Stimulated activated CD8-positive, alpha-beta memory T cell treated with anti-CD3 and anti-CD28 coated beads, Interleukin-7, amount 100 ng/mL, for 1 hour (primary cell): ENCODE data around the gene EIF2B5.
A peak's percentile ranks its signal among the peaks of the same experiment; 100 is the strongest.
"Not testable (repeated sequence)": the region's sequence is repeated elsewhere in the genome, so short reads cannot be mapped to it uniquely, and the experiment has no call there.

Experiments
- DNase-seq, 2 donors: peaks; one replicate each; pipeline ENCODE4 v3.0.0-alpha.2; 2020; ENCODE audit warnings: low read depth in 2 of 2

The EIF2B5 gene

DNA sequence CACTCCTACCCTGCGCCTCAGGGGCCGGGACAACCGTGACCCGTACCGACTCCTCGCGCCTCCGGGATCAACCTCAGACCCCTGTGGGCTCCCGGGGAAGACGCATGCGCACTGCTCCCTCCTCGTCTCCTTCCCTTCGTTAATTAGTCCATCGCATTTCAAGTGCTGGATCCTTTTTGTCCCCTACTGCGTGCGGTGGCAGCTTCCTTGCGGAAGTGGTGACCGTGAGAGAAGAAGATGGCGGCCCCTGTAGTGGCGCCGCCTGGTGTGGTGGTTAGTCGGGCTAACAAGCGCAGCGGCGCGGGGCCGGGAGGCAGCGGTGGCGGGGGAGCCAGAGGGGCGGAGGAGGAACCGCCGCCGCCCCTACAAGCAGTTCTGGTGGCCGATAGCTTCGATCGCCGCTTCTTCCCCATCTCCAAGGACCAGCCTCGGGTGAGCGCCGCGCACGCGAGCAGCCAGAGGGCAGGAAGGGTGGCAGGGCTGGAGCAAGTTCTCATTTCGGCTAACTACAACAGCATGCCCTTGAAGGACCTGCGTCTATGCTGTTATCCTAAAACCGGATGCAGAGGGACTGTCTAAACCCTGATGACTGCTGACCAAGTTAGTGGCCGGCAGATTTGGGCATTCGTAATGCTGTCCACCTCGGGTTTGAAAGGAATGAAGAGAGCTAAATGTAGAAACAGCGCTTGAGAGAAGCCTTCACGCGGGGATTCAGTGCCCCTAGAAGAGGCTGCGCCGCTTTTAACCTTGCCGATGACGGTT, at the start of gene EIF2B5:
Gene EIF2B5, plus strand, starts transcription at position 210 of the 762 bp plus-strand sequence. Its CDS starts 28 bp downstream, at position 238.
- DNase-seq, result peak; percentile 67 to 75

DNA sequence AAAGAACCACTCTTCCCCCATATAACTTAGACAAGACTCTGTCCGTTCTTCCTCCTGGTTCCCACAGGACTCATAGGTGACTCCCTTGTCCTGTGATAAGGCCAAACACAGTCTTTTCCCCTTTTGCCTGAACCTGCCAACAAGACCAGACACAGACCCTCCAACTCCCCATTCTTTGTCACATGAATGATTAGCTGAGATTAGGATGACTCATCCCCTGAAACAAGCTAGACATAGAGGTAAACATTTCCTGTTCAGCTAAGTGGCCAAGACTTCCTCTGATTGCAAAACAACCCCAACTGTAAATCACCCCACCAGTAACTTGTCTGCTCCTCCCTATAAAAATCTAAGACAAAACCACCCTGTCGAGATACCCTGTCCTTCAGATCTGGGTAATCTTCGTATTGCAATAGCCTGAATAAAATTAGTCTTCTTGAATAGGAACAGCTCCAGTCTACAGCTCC, 49.7 kb upstream of the EIF2B5 start:
- DNase-seq, result no peak

DNA sequence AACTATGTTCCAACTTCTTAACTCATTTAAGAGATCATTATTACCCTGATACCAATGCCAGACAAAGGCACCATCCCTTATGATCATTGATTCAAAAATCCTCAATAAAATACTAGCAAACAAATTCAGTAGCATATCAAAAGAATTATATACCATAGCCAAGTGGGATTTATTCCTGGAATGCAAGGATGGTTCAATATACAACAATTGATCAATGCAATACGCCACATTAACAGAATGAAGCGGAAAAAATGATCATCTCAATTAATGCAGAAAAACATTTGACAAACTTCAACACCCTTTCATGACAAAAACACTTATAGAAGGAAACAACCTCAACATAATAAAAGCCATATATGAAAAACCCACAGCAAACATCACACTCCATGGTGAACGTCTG, 43.0 kb upstream of the EIF2B5 start:
- no peak for DNase-seq

DNA sequence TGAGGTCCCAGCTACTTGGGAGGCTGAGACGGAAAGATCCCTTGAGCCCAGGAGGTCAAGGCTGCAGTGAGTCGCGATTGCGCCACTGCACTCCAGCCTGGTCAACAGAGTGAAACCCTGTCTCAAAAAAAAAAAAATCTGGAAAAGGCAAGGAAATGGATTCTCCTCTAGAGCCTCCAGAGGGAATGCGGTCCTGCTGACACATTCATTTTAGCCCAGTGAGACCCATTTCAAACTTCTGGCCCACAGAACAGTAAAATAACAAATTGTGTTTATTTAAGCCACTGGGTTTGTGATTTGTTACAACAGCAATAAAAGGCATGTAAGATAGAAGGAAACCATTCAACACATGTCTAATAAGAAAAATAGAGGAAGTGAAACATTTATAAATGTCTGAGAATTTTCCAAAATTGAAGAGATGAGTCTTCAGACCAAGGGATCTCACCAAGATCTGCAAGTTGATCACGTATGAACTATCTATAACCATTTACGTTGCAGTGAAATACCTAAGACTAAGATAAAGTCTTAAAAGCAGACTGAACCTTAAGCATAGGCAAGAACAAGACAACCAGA, 38.3 kb upstream of the EIF2B5 start, which contains the start of gene HTR3E:
Gene HTR3E, plus strand, starts transcription at position 254 of the 573 bp plus-strand sequence. CDS start 466 bp downstream, outside the sequence.
- no peak for DNase-seq

DNA sequence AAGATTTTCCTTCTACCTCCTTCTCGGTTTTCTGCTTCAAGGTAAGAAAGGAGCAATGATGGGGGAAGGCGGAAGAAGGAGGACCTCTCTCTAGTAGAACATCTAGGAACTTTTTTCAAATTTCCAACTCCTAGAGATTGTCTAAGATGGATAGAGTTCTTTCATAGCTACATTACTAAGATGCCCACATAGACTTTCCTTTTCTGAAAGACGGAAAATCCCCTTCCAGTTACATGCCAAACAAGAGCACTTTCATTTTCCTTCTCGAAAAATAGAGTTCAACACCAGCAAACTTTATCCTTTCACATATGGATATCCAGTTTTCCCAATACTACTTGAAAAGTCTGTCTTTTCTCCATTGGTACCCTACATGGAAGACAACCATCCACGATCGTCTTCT, 37.6 kb upstream of the EIF2B5 start:
- no peak for DNase-seq

DNA sequence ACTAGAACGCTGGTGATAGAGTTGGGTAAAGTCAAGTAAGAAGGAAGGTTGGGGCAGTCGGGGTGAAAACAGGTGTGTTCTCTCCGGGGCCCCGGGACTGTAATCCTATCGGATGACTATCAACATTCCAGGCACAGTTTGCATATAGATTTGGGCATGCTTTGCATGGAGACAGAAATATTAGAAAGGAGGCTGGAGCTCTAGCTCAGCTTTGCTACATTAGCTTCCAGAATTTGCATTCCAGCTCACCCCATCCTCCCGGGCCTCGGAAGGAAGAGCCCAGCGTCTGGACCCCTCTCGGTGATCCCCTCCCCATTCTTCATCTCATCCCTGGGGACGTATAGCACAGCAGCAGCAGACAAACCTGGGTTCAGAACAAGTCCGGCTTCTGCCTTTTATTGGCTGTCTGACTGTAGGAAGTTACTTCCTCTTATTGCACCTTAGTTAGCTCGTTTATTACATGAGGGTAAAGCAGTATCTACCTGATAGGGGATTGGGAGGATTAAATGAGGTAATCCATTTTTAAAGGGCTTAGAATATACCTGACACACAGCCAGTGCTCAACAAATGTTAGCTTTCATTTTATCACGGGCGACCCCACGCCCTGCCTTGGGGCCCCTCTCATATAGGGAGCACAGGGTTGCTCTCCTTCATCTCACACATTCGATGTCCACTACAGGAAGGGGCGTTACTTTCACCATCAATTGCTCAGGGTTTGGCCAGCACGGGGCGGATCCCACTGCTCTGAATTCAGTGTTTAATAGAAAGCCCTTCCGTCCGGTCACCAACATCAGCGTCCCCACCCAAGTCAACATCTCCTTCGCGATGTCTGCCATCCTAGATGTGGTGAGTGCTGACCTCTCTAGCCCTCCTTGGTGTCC, 35.1 kb upstream of the EIF2B5 start:
- no peak for DNase-seq

DNA sequence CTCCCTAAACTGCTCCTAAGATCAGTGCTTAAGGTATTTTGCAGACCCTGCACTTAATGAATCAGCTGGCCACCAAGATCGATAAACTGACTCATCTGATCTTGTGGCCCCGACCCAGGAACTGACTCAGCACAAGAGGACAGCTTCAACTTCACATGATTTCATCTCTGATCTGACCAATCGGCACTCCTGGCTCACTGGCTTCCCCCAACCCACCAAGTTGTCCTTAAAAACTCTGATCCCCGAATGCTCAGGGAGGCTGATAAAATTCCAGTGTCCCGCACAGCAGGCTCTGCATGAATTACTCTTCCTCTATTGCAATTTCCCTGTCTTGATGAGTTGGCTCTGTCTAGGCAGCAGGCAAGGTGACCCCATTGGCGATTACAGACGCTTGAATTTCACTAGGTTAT, 24.8 kb upstream of the EIF2B5 start:
- no peak for DNase-seq

DNA sequence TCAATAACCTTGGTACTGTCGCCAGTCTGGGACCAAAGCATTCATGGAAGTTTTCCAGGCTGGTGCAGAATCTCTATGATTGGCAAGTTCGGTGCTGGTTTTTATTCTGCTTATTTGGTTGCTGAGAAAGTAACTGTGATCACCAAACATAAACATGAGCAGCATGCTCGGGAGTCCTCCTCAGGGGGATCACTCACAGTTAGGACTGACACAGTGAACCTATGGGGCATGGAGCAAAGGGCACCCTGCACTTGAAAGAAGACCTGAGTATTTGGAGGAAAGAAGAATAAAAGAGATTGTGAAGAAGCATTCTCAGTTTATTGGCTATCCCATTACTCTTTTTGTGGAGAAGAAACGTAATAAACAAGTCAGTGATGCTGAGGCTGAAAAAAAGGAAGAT, 19.1 kb upstream of the EIF2B5 start:
- no peak for DNase-seq

DNA sequence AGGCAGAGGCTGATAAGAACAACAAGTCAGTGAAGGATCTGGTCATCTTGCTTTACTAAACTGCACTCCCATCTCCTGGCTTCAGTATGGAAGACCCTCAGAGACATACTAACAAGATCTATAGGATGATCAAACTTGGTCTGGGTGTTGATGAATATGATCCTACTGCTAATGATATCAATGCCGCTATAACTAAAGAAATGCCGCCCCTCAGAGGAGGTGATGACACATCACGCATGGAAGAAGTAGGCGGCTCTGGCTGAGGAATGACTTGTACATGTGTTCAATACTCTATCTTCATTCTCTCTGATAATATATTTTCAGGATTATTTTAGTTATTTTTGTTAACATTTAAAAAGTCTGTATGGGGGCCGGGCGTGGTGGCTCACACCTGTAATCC, 17.5 kb upstream of the EIF2B5 start:
- no peak for DNase-seq

DNA sequence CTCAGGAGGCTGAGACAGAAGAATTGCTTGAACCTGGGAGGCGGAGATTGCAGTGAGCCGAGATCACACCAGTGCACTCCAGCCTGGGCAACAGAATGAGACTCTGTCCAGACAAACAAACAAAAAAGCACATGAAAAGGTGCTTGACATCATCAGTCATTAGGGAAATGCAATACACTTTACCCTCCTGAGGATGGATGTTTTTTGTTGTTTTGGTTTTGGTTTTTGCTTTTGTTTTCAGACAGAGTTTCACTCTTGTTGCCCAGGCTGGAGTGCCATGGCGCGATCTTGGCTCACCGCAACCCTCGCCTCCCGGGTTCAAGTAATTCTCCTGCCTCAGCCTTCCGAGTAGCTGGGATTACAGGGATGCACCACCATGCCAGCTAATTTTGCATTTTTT, 14.1 kb upstream of the EIF2B5 start:
- not testable (repeated sequence) for DNase-seq

DNA sequence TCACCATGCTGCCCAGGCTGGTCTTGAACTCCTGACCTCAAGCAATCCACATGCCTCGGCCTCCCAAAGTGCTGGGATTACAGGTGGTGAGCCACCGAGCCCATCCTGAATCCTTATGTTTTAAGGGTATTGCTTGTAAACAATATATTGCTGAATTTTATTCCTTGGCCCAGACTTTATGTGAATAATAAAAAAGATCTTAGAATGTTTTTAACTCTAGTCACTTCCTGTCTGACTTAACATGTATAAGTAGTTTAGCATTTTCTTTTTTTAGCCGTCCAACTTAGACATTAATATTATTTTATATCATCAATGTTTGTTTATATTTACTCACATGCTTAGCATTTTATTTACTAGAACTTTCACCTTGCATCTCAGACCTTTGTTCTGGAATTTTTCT, 9.2 kb upstream of the EIF2B5 start:
- no peak for DNase-seq

DNA sequence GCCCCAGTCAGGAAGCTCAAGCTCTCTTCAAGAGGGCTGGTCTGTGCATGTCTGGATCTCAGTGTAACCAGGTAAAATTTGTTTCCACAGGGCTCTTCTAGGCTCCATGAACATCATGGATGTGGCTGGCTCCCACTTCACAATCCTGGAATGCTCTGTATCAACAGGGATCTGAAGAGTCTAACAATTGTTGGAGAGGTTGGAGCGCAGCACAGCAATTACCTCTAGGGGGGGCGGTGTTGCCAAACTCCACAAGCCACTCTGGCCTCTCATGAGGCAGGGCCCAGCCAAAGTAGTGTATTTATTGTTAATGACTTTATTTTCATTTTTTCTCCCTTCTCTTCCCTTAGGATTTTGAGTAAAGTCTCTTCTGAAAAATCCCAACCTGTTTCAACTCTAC, 6.1 kb upstream of the EIF2B5 start:
- DNase-seq, result no peak

DNA sequence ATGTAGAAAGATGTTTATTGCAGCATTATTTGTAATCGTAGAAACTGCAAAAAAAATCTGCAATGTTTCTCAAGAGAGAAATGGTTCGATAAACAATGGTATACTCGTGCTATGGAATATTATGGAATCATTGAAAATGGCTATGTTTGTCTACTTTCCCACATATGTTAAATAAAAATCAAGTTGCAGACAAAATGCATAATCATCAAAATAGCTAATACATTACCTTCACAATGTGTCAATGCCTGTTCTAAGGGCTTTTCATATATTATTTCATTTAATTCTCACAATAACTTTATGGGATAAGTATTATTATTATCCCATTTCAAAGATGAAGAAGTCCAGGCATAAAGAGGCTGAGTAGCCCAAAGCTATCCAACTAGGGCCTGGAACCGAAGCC, 2.2 kb upstream of the EIF2B5 start:
- DNase-seq, result no peak

DNA sequence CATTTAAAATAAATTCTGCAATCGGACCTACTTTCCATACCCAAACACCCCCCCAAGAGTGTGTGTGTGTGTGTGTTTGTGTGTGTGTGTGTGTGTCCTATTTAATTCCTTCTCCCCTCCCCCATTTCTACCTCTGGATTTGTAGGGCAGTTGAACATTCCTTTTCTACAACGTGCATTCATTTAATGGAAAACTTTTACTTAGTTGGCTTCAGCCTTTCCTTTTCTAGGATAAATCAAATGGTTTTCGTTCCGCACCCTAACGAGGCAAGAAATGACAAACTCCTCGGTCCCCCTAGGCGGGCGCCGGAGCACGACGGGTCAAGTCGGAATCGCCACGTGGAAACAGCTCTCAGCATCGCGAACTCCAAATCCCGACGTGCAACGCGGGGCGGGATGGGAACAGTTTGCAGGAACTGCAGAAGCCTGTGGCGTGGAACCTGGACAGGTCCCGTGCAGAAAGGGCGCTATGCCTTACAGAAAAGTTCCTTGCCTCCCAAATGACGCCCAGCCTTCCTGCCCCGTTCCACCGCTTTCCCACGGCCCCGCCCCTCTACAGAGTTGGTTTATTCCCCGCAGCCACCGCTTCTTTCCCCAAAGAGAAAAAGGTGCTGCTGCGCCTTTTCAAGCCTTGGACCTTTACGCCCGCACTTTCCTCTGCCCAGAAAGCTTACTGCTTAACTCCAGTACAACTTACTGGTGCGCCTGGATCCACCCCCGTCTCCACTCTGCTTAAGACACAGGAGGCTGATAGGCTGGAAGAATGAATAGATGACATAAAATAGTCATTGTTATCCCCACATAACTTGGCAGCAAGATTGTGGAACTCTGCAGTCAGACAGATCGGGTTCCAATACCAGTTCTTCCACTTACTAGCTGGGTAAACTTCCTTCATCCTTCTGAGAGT, 1.1 kb upstream of the EIF2B5 start:
- DNase-seq, result no peak

DNA sequence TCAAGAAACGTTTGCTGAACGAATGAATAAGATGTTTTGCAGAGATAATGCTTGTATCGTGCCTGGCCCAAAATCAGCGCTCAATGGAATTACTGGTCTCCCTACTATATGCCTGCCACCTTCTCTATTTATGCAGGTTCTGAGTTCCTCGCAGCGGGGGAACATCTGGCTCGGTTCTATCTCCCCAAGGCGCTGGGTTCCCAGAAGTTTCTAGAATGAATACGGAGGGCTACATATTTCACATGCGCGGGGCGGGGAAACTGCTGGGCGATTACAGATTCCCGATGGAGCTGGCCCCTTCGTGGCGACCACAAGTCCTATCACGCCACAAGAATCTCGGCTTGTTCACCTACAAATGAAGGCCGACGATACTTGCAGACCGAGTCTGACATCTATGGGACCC, 411 bp upstream of the EIF2B5 start:
- DNase-seq, result no peak

DNA sequence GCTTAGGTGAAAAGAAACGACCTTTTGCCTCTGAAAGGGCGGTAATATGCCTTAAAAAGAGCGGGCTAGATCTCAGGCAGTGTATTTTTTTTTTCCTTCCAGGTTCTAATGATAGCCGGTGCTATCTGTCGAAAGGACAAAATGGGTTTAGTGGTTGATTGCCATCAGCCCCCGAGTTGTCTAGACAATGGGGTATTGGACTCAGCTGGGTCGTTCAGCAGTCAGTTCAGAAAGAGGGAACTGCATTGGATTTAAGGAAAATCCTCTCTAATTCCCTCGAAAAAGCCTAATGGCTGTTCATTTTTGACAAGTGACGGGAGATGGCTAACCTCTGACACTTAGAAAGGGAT, 728 bp downstream of the EIF2B5 start:
- DNase-seq, result no peak

DNA sequence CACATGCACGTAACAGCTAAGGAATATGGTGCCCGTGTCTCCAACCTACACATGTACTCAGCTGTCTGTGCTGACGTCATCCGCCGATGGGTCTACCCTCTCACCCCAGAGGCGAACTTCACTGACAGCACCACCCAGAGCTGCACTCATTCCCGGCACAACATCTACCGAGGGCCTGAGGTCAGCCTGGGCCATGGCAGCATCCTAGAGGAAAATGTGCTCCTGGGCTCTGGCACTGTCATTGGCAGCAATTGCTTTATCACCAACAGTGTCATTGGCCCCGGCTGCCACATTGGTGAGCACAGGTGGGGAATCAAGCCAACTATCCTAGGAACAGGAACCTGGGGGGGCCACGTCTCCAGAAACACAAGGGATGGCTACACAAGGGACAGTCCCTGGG, 5.3 kb downstream of the EIF2B5 start:
- DNase-seq, result no peak

DNA sequence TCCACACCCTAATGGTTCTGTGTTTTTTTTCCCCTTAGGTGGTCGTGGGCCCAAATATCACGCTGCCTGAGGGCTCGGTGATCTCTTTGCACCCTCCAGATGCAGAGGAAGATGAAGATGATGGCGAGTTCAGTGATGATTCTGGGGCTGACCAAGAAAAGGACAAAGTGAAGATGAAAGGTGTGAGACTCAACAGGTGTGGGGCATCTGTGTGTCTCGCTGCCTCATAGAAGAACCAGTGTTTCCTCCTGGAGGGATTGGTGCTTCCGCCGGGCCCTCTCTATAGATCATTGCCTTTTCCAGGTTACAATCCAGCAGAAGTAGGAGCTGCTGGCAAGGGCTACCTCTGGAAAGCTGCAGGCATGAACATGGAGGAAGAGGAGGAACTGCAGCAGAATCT, 7.0 kb downstream of the EIF2B5 start:
- no peak for DNase-seq

DNA sequence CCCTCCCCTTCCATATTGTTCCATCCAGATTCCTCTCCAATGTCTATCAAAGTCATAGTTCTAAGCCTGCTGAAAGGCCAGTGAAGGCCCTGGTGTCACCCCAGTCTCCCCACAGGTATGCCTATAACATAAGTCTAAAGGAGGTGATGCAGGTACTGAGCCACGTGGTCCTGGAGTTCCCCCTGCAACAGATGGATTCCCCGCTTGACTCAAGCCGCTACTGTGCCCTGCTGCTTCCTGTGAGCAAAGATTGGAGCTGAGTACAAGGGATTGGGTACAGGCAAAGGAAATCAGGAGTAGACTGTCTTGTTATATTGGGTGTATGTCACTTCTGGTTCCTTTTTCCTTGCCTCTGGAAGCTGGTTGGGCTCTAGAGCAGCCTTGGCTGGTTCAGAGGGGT, 8.2 kb downstream of the EIF2B5 start:
- DNase-seq, result no peak

DNA sequence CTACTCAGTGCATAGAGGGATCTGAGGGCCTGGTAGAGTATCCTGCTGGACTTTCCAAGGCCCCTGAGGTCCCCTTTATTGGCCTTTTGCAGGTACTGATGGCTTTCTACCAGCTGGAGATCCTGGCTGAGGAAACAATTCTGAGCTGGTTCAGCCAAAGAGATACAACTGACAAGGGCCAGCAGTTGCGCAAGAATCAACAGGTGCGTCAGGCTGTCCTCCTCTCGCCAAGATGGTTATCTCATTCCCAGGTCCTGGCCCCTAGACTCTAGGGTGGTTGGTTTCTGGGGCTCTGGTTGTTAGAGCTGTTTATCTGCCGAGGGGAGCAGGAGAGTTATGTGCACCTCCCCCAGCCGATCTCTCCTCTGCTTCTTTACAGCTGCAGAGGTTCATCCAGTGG, 9.3 kb downstream of the EIF2B5 start:
- no peak for DNase-seq

DNA sequence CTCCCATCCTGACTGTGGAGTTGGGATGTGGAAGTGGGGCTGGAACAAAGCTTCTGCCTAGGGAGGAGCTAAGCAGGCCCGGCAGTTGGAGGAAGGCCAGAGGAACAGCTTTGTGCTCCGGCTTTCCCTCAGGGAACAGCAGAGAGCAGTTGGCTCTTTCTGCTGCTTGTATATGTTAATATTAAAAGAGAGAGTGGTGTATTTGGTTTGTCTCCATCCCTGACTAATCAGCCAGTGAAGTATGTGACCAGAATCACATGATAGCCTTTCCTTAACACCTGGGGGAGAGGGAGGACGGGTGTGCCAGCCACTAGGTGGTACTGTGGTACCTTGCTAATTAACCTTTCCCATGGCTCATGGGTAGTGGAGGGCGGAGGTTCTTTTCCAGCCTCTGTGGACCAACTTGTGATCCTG, 10.0 kb downstream of the EIF2B5 start:
- no peak for DNase-seq
